AG10803 (cell line): Measurements from ENCODE around the gene COL26A1.

ENCODE experiments used
- DNase-seq: peaks from one replicate; pipeline ENCODE4 v3.0.0; 2010; ENCODE audit warnings: low read depth
- H3K4me3 ChIP-seq: 2 replicates; pipeline ENCODE4 v1.5.1; 2011; ENCODE audit warnings: mild to moderate bottlenecking, low read length, control low read depth
- CTCF ChIP-seq: conservative IDR thresholded peaks from 2 replicates; pipeline ENCODE4 v1.5.1; 2011; ENCODE audit warnings: mild to moderate bottlenecking, low read length, control low read depth, inconsistent platforms

Gene COL26A1

GRCh38 chr7:101563943-101564777 lies 201.5 kb downstream of the COL26A1 start:
- no peak for TF ChIP-seq CTCF
- H3K4me3 ChIP-seq = no peak overlapping the region
- no peak for DNase-seq

- TF ChIP-seq CTCF = no peak
- H3K4me3 ChIP-seq = no peak overlapping the region
- DNase-seq = no peak
Measured at GRCh38 chr7:101564778-101565211, 202.1 kb downstream of the COL26A1 start.

- no peak for TF ChIP-seq CTCF
- H3K4me3 ChIP-seq = no peak overlapping the region
- DNase-seq = no peak
Measured at GRCh38 chr7:101565601-101566209, 203.0 kb downstream of the COL26A1 start.

GRCh38 chr7:101567230-101567629 lies 204.6 kb downstream of the COL26A1 start:
- TF ChIP-seq CTCF = no peak
- H3K4me3 ChIP-seq = no peak overlapping the region
- DNase-seq = no peak

- DNase-seq = no peak
- H3K4me3 ChIP-seq = no peak overlapping the region
- no peak for TF ChIP-seq CTCF
Measured at GRCh38 chr7:101572156-101572555, 209.5 kb downstream of the COL26A1 start.

- no peak overlapping the region for H3K4me3 ChIP-seq
- DNase-seq = no peak
- TF ChIP-seq CTCF = no peak
Measured at GRCh38 chr7:101575168-101575567, 212.5 kb downstream of the COL26A1 start.

- H3K4me3 ChIP-seq = no peak overlapping the region
- TF ChIP-seq CTCF = no peak
- DNase-seq = peak; percentile 67
Measured at GRCh38 chr7:101575721-101576120, 213.0 kb downstream of the COL26A1 start.
